Left ventricle myocardium superior (tissue), 1 donor: ENCODE data around the gene MAMDC2. TPM values are rescaled to one million over a fixed set of nuclear protein-coding genes. Genes with fewer than 3 reads are reported as not detected.
"Not testable (repeated sequence)": the region's sequence is repeated elsewhere in the genome, so short reads cannot be mapped to it uniquely, and the experiment has no call there.

ENCODE experiments used
- ATAC-seq: fragments of 200-7000 bp; cut with Tn5 transposase; one replicate; pipeline ENCODE4 v1.9.1; 2020; ENCODE audit warnings: mild to moderate bottlenecking, moderate library complexity
- DNase-seq: peaks from one replicate; pipeline ENCODE4 v3.0.0-alpha.2; 2020
- intact Hi-C: fragments of 100-400 bp; cut with micrococcal nuclease; formaldehyde crosslinking; loops from one replicate; pipeline ENCODE4 v1.11.0; 2022
- total RNA-seq: library from RNA; stranded (reverse); fragmentation: NEBNext Ultra II Directional; extraction: Animal tissue kit (Norgen Biotek cat#: 25700); gene quantifications from one replicate; pipeline ENCODE4 v1.2.1, GENCODE V29; 2021
- donor health status: DM: no; HTN: yes; CAD: no; lungs with severe emphysema.

MAMDC2 gene
- total RNA-seq, 1 donor from 2014 or later, result 8.9 TPM

- DNase-seq, result no peak
- ATAC-seq, result no peak
- intact Hi-C loops, result no loop called here
These were observed 9.4 kb upstream of the MAMDC2 start for GRCh38 chr9:70034271-70034711.

- DNase-seq (no peak), ATAC-seq (no peak)
- intact Hi-C loops, result no loop called here
These were observed 8.0 kb upstream of the MAMDC2 start for GRCh38 chr9:70035691-70036090.

GRCh38 chr9:70036641-70037040 lies 7.0 kb upstream of the MAMDC2 start:
- intact Hi-C loops, result no loop called here
- ATAC-seq, result no peak
- DNase-seq, result no peak

GRCh38 chr9:70038171-70038621 lies 5.5 kb upstream of the MAMDC2 start:
- DNase-seq, intact Hi-C loops: not testable (repeated sequence)
- peak; percentile 31 for ATAC-seq

GRCh38 chr9:70040376-70040903 lies 3.2 kb upstream of the MAMDC2 start:
- intact Hi-C loops, result no loop called here
- ATAC-seq, result no peak

GRCh38 chr9:70042461-70043215 lies 1.0 kb upstream of the MAMDC2 start:
- intact Hi-C loops, result no loop called here
- DNase-seq (no peak), ATAC-seq (no peak)

More at GRCh38 chr9:70040376-70040903, 3.2 kb upstream of the MAMDC2 start:
- DNase-seq, result no peak

GRCh38 chr9:70043285-70043684 lies 363 bp upstream of the MAMDC2 start:
- intact Hi-C loops, result no loop called here
- no peak for ATAC-seq

GRCh38 chr9:70044490-70045307 lies 1.1 kb downstream of the MAMDC2 start:
- intact Hi-C loops, result no loop called here
- ATAC-seq (peak; percentile 39), DNase-seq (peak; percentile 45)

More at GRCh38 chr9:70043285-70043684, 363 bp upstream of the MAMDC2 start:
- DNase-seq, result no peak

GRCh38 chr9:70045452-70045851 lies 1.8 kb downstream of the MAMDC2 start:
- DNase-seq (no peak), ATAC-seq (no peak)
- intact Hi-C loops, result no loop called here

GRCh38 chr9:70046274-70047070 lies 2.8 kb downstream of the MAMDC2 start:
- ATAC-seq, result no peak
- intact Hi-C loops, result no loop called here

GRCh38 chr9:70049236-70049635 lies 5.6 kb downstream of the MAMDC2 start:
- DNase-seq (no peak), ATAC-seq (peak; percentile 69)
- intact Hi-C loops, result no loop called here

More at GRCh38 chr9:70046274-70047070, 2.8 kb downstream of the MAMDC2 start:
- no peak for DNase-seq

- intact Hi-C loops, result no loop called here
- DNase-seq (peak; percentile 84), ATAC-seq (peak; percentile 85)
These were observed 6.1 kb downstream of the MAMDC2 start for GRCh38 chr9:70049672-70050271.

- intact Hi-C loops, result no loop called here
- DNase-seq (no peak), ATAC-seq (no peak)
These were observed 9.1 kb downstream of the MAMDC2 start for GRCh38 chr9:70052768-70053167.

- ATAC-seq (no peak), DNase-seq (no peak)
- intact Hi-C loops, result no loop called here
These were observed 10.2 kb downstream of the MAMDC2 start for GRCh38 chr9:70053864-70054263.

- no peak for ATAC-seq
These were observed 10.9 kb downstream of the MAMDC2 start for GRCh38 chr9:70054521-70054920.

GRCh38 chr9:70055406-70056210 lies 12.0 kb downstream of the MAMDC2 start:
- DNase-seq, result no peak
- intact Hi-C loops, result no loop called here
- ATAC-seq, result no peak

More at GRCh38 chr9:70054521-70054920, 10.9 kb downstream of the MAMDC2 start:
- intact Hi-C loops, result no loop called here
- no peak for DNase-seq

- intact Hi-C loops, result no loop called here
- ATAC-seq (no peak), DNase-seq (no peak)
These were observed 12.7 kb downstream of the MAMDC2 start for GRCh38 chr9:70056211-70056944.
